Measurements from ENCODE around the gene PRG2.

DNA sequence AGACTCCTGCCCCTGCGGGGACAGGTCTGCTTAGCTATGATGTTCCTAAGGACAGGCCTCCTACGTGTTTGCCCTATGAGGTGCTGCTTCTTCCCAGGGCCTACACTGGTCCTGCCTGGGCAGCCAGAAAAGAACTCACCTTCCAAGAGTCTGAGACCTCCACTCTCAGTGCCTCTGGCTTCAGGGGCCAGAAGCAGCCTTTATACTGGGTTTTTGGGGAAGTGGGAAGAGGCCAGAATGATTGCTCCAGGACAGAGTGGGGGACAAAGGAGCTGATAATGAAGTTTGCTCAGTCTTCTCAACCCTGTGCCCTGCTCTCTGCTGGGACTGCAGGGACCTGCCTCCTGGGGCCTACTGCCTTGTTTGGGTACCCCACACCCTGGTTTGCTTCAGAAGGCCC is 9.5 kb downstream of the PRG2 start, which contains the start of gene PRG3:
- TF ChIP-seq, protein P1, sequence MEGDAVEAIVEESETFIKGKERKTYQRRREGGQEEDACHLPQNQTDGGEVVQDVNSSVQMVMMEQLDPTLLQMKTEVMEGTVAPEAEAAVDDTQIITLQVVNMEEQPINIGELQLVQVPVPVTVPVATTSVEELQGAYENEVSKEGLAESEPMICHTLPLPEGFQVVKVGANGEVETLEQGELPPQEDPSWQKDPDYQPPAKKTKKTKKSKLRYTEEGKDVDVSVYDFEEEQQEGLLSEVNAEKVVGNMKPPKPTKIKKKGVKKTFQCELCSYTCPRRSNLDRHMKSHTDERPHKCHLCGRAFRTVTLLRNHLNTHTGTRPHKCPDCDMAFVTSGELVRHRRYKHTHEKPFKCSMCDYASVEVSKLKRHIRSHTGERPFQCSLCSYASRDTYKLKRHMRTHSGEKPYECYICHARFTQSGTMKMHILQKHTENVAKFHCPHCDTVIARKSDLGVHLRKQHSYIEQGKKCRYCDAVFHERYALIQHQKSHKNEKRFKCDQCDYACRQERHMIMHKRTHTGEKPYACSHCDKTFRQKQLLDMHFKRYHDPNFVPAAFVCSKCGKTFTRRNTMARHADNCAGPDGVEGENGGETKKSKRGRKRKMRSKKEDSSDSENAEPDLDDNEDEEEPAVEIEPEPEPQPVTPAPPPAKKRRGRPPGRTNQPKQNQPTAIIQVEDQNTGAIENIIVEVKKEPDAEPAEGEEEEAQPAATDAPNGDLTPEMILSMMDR (IDR thresholded peaks at IDR 0.05; ENCODE audit: poor library complexity) = no peak
- TF ChIP-seq EZH2 (IDR thresholded peaks at IDR 0.05; ENCODE audit: borderline replicate concordance) = no peak
